Measurements from ENCODE around the gene ISY1.

ISY1 gene

DNA sequence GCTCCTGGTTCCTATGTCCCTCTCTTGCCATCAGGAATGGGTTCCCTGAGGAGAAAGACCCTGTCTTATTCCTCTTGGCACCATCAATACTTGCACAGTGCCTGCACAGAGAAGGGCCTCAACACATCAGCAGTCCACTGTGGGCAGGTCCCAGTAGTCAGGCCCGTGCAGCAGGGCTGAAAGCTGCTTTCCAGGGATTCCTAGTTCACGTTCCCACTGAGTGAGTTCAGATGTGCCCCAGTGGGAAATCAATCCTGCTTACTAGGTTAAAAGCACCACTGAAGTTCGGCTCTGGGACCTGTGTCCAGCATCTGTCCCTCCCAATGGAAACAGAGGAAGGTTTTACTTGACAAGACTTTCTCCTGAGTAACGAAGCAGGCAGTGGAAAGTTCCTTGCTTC is 55.0 kb downstream of the ISY1 start:
- TF ChIP-seq ZBTB7A (IDR thresholded peaks at IDR 0.05; ENCODE audit: low read depth) = no peak
- no peak for TF ChIP-seq CEBPB (IDR thresholded peaks at IDR 0.05)
- no peak for TF ChIP-seq EGR1 (IDR thresholded peaks at IDR 0.05)
- no peak for TF ChIP-seq TEAD4 (IDR thresholded peaks at IDR 0.05)
- TF ChIP-seq RAD21 (IDR thresholded peaks at IDR 0.05; ENCODE audit: low read depth) = no peak
- TF ChIP-seq YY1 (IDR thresholded peaks at IDR 0.05; ENCODE audit: low read depth) = no peak
- no peak for TF ChIP-seq EP300 (IDR thresholded peaks at IDR 0.05; ENCODE audit: borderline replicate concordance)
- TF ChIP-seq, protein P1, sequence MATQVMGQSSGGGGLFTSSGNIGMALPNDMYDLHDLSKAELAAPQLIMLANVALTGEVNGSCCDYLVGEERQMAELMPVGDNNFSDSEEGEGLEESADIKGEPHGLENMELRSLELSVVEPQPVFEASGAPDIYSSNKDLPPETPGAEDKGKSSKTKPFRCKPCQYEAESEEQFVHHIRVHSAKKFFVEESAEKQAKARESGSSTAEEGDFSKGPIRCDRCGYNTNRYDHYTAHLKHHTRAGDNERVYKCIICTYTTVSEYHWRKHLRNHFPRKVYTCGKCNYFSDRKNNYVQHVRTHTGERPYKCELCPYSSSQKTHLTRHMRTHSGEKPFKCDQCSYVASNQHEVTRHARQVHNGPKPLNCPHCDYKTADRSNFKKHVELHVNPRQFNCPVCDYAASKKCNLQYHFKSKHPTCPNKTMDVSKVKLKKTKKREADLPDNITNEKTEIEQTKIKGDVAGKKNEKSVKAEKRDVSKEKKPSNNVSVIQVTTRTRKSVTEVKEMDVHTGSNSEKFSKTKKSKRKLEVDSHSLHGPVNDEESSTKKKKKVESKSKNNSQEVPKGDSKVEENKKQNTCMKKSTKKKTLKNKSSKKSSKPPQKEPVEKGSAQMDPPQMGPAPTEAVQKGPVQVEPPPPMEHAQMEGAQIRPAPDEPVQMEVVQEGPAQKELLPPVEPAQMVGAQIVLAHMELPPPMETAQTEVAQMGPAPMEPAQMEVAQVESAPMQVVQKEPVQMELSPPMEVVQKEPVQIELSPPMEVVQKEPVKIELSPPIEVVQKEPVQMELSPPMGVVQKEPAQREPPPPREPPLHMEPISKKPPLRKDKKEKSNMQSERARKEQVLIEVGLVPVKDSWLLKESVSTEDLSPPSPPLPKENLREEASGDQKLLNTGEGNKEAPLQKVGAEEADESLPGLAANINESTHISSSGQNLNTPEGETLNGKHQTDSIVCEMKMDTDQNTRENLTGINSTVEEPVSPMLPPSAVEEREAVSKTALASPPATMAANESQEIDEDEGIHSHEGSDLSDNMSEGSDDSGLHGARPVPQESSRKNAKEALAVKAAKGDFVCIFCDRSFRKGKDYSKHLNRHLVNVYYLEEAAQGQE (IDR thresholded peaks at IDR 0.05; ENCODE audit: low read depth) = no peak

DNA sequence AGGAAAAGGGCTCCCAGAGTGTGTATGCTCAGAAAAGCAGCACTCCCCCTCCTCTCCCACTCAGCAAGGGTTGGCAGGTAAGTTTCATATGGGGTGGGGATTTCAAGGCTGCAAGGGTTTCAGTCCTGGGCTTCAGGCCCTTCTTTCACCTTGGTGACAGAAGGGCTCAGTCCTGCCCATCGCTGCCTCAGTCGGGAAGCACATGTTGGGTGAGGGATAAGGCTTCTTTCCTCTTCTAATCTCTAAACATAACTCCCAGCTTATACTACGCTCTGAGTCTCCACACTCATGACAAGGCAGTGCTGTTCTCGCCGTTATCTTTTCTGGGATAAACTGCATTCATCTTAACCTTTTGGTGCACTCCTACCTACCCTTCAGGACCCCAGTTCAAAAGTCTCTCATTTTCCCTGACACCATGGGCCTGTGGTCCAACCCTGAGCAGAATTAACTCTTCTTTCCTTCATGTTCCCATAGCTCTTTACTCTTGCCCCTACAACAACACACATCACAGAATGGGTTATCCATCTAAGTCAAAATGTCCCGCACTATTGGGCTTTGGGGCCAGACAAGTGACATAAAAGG is 56.3 kb downstream of the ISY1 start:
- TF ChIP-seq, protein P2, sequence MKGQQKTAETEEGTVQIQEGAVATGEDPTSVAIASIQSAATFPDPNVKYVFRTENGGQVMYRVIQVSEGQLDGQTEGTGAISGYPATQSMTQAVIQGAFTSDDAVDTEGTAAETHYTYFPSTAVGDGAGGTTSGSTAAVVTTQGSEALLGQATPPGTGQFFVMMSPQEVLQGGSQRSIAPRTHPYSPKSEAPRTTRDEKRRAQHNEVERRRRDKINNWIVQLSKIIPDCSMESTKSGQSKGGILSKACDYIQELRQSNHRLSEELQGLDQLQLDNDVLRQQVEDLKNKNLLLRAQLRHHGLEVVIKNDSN (IDR thresholded peaks at IDR 0.05) = no peak
- TF ChIP-seq, protein P1 (IDR thresholded peaks at IDR 0.05; ENCODE audit: low read depth) = no peak
- TF ChIP-seq TCF12 (IDR thresholded peaks at IDR 0.05; ENCODE audit: low read depth) (no peak), CEBPB (IDR thresholded peaks at IDR 0.05) (no peak), ZBTB7A (IDR thresholded peaks at IDR 0.05; ENCODE audit: low read depth) (no peak), EGR1 (IDR thresholded peaks at IDR 0.05) (no peak), CREB1 (IDR thresholded peaks at IDR 0.05; ENCODE audit: low read depth) (no peak), FOXM1 (IDR thresholded peaks at IDR 0.05; ENCODE audit: borderline replicate concordance, low read depth) (no peak), NFIC (IDR thresholded peaks at IDR 0.05) (no peak), TEAD4 (IDR thresholded peaks at IDR 0.05) (no peak)
- TF ChIP-seq, protein P3, sequence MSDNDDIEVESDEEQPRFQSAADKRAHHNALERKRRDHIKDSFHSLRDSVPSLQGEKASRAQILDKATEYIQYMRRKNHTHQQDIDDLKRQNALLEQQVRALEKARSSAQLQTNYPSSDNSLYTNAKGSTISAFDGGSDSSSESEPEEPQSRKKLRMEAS (IDR thresholded peaks at IDR 0.05) = no peak

DNA sequence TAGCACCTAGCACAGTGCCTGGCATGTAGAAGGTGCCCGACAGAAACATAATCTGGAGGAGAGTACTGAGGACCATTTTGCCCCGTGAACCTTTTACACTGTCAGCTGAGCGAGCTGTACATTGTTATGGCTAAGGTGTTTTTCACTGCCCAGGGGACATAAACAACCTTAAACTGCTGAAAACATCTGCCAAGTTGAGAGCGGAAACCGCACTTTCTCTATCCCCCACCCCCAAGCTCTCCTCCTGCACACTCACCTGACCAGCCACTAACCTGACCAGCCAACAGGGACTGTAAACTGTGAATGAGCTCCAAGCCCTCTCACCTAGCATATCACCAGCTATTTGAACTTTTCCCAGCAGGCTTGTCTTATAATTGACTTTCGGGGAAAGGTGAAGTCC is 56.8 kb downstream of the ISY1 start:
- TF ChIP-seq TEAD4 (IDR thresholded peaks at IDR 0.05) = no peak
- no peak for TF ChIP-seq CREB1 (IDR thresholded peaks at IDR 0.05; ENCODE audit: low read depth)
- no peak for TF ChIP-seq YY1 (IDR thresholded peaks at IDR 0.05; ENCODE audit: low read depth)
- no peak for TF ChIP-seq TCF12 (IDR thresholded peaks at IDR 0.05; ENCODE audit: low read depth)
- TF ChIP-seq, protein P2 (IDR thresholded peaks at IDR 0.05) = no peak
- TF ChIP-seq ZBTB7A (IDR thresholded peaks at IDR 0.05; ENCODE audit: low read depth) = no peak
- TF ChIP-seq EP300 (IDR thresholded peaks at IDR 0.05; ENCODE audit: borderline replicate concordance) = no peak
- no peak for TF ChIP-seq EGR1 (IDR thresholded peaks at IDR 0.05)

DNA sequence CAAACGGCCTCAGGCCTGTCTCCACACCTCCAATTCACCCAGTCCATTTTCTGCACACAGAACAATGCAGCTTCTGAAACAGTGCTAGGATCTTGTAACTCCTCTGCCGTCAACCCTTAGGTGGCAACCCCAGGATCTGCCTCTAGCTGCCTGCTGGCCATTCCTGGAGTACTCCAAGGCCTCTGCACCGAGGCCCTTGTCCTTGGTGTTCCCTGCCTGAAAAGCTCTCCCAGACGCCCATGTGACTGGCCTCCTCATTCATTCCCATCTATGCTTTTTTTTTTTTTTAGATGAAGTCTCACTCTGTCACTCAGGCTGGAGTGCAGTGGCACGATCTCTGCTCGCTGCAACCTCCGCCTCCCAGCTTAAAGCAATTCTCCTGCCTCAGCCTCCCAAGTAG is 57.6 kb downstream of the ISY1 start:
- no peak for TF ChIP-seq TAF1 (IDR thresholded peaks at IDR 0.05; ENCODE audit: low read depth)
- no peak for TF ChIP-seq YY1 (IDR thresholded peaks at IDR 0.05; ENCODE audit: low read depth)
- no peak for TF ChIP-seq NFIC (IDR thresholded peaks at IDR 0.05)
- no peak for TF ChIP-seq TCF12 (IDR thresholded peaks at IDR 0.05; ENCODE audit: low read depth)

DNA sequence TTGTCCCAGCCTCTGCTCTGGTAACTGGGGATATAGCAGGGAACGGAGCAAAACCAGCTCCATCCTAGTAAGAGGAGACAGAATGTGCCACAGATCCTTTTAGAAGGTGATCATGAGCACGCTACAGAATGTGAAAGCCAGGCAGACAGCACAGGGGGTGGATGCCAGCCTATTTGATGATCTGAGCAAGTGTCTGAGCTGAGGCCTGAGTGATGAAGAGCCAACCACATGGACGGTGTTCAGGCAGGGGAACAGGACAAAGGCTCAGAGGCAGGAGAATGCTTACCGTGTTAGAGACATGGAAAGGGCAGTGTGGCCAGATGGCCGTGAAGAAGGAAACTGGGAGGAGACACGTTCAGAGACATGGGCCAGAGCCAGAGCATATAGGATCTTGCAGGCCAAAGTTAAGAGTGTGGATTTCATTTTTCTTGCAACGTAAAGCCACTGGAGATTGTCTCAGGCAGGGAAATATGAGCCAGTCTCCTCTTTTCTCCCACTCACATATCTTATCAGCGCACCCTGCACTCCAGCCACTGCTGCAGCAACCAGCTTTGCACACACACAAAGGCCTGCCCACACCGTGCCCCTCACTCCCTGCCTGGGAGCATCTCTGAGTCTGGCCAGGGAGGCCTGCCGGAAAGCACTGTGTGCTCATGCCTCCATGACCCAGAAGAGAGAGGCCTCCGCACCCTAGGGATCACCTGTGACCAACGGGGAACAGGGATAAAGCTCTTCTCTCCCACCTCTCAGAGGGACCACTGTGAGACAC is 59.3 kb downstream of the ISY1 start:
- TF ChIP-seq TEAD4 (IDR thresholded peaks at IDR 0.05) = no peak
- no peak for TF ChIP-seq FOXM1 (IDR thresholded peaks at IDR 0.05; ENCODE audit: borderline replicate concordance, low read depth)
- TF ChIP-seq EP300 (IDR thresholded peaks at IDR 0.05; ENCODE audit: borderline replicate concordance) = no peak
- TF ChIP-seq, protein P3 (IDR thresholded peaks at IDR 0.05) = no peak
- no peak for TF ChIP-seq YY1 (IDR thresholded peaks at IDR 0.05; ENCODE audit: low read depth)
- no peak for TF ChIP-seq RAD21 (IDR thresholded peaks at IDR 0.05; ENCODE audit: low read depth)
- no peak for TF ChIP-seq CEBPB (IDR thresholded peaks at IDR 0.05)
- no peak for TF ChIP-seq ZBTB7A (IDR thresholded peaks at IDR 0.05; ENCODE audit: low read depth)
- TF ChIP-seq, protein P2 (IDR thresholded peaks at IDR 0.05) = no peak
- TF ChIP-seq EGR1 (IDR thresholded peaks at IDR 0.05) = no peak
- TF ChIP-seq CREB1 (IDR thresholded peaks at IDR 0.05; ENCODE audit: low read depth) = no peak
